Neural cell (in vitro differentiated cells): ENCODE measurements around the gene AVPI1.

ENCODE experiments used
- CTCF ChIP-seq: fragments of 450-650 bp; IDR thresholded peaks from 2 replicates; pipeline ENCODE4 v1.5.1; 2014; ENCODE audit warnings: antibody characterized with exemption, mild to moderate bottlenecking, moderate library complexity; ENCODE audit not compliant: poor library complexity, severe bottlenecking
- POLR2AphosphoS5 ChIP-seq: IDR thresholded peaks from 2 replicates; pipeline ENCODE4 v1.6.1; 2012
- RAD21 ChIP-seq: fragments of 450-650 bp; conservative IDR thresholded peaks from 2 replicates; pipeline ENCODE4 v1.6.1; 2014; ENCODE audit warnings: antibody characterized with exemption, mild to moderate bottlenecking, moderate library complexity
- TAF1 ChIP-seq: IDR thresholded peaks from 2 replicates; pipeline ENCODE4 v1.6.1; 2012; ENCODE audit warnings: low read depth

- TF ChIP-seq CTCF (no peak), POLR2AphosphoS5 (no peak), RAD21 (no peak), TAF1 (no peak)
Measured at GRCh38 chr10:97708167-97708566, 21.1 kb upstream of the AVPI1 start.
